ENCODE measurements around the gene ELMOD1. TPM values are rescaled to one million over a fixed set of nuclear protein-coding genes. Genes with fewer than 3 reads are reported as not detected.

ELMOD1 gene
- polyA plus RNA-seq, 1 experiment = 0.06 TPM

DNA sequence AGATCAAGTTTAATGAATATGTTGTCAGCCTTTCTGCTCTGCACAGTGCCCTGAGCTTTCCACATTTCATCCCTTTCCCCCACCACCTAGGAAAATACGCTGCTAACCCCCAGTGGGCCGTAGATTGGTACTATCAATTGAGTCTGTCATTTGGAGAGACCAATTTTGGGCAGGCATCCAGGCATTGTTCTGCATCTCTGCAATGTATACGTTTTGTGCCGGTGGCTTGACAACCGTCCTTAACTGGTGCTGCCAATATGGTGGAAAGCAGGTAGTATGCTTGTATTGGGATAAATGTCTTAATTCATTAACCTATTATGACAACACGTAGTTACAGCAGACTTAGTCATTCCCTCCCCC is 1.3 kb downstream of the ELMOD1 start:
- ChIA-PET POLR2A (no interaction called here), CTCF (interaction anchor here (1.0 kb wide), 1 partner anchor 97 kb away, joined by 3 read pairs; no protein-coding TSS in a partner anchor)
- H3K27me3 ChIP-seq (ENCODE audit: control insufficient read depth, insufficient read depth, low read length) = peaks cover 40% of the 10 kb centered on the region
- no peak overlapping the region for H3K4me3 ChIP-seq (ENCODE audit: low read depth, low read length)
- H3K9me3 ChIP-seq (ENCODE audit: control insufficient read depth, insufficient read depth, low read length) = no peaks in the 10 kb centered on the region; the same call in 1 of the 2 replicates
- TF ChIP-seq, protein P1, sequence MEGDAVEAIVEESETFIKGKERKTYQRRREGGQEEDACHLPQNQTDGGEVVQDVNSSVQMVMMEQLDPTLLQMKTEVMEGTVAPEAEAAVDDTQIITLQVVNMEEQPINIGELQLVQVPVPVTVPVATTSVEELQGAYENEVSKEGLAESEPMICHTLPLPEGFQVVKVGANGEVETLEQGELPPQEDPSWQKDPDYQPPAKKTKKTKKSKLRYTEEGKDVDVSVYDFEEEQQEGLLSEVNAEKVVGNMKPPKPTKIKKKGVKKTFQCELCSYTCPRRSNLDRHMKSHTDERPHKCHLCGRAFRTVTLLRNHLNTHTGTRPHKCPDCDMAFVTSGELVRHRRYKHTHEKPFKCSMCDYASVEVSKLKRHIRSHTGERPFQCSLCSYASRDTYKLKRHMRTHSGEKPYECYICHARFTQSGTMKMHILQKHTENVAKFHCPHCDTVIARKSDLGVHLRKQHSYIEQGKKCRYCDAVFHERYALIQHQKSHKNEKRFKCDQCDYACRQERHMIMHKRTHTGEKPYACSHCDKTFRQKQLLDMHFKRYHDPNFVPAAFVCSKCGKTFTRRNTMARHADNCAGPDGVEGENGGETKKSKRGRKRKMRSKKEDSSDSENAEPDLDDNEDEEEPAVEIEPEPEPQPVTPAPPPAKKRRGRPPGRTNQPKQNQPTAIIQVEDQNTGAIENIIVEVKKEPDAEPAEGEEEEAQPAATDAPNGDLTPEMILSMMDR (IDR thresholded peaks at IDR 0.05; ENCODE audit: low read depth, low read length) = no peak
- H3K27ac ChIP-seq (ENCODE audit: low read depth, low read length) = no peak overlapping the region
- DNase-seq (ENCODE audit: low read depth, low spot score) = no peak

DNA sequence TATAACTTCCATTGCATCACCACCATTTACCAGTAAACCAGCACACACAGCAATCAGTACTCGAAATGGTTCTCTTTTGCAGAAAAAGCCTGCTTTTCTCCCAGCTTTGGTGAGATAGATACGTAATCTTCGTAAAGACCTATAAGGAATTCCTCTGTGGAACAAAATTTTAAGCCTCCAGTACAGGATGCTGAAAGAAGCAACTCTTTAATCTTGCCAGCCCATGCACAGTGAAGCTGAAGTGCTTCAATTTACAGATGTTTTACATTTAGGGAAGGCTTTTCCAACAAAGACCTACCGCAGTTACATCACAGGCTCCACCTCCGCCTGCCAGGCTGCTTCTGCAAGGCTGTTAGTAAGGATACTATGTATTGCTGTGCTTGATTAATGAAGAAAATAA is 1.9 kb downstream of the ELMOD1 start:
- Histone ChIP-seq H3K4me3 (ENCODE audit: low read depth, low read length) (no peak overlapping the region), H3K27ac (ENCODE audit: low read depth, low read length) (no peak overlapping the region), H3K9me3 (ENCODE audit: control insufficient read depth, insufficient read depth, low read length) (no peaks in the 10 kb centered on the region; the same call in 1 of the 2 replicates), H3K27me3 (ENCODE audit: control insufficient read depth, insufficient read depth, low read length) (peaks cover 40% of the 10 kb centered on the region)
- POLR2A ChIA-PET = no interaction called here
- CTCF ChIA-PET = no interaction called here
- no peak for DNase-seq (ENCODE audit: low read depth, low spot score)
- TF ChIP-seq, protein P1 (IDR thresholded peaks at IDR 0.05; ENCODE audit: low read depth, low read length) = no peak

DNA sequence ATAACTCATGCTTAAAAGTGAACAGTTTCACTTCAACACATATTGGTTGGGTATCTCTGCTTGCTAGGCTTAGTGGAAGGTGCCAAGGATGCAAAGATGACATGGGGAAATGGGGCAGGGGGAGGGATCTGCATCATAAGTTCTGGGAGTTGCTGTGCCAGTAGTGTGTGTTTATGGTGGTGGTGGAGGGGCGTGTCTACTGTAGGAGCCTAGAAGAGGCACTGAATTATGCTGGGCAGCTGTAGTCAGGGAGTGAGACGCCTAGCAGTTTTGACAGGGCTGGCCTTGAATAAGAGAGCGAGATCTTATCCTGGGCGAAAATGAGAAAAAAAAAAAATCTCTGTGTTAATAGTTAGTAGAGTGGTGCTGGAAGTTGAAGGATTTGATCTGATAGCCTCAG is 3.0 kb downstream of the ELMOD1 start:
- POLR2A ChIA-PET = no interaction called here
- CTCF ChIA-PET = interaction anchor here (0.6 to 1.1 kb wide), 3 partner anchors 17 to 95 kb away, joined by 3 read pairs; no protein-coding TSS in a partner anchor
- Histone ChIP-seq H3K27ac (ENCODE audit: low read depth, low read length) (no peak overlapping the region), H3K9me3 (ENCODE audit: control insufficient read depth, insufficient read depth, low read length) (no peaks in the 10 kb centered on the region; the same call in 1 of the 2 replicates), H3K4me3 (ENCODE audit: low read depth, low read length) (no peak overlapping the region), H3K27me3 (ENCODE audit: control insufficient read depth, insufficient read depth, low read length) (peaks cover 42% of the 10 kb centered on the region)
- DNase-seq (ENCODE audit: low read depth, low spot score) = no peak
- TF ChIP-seq, protein P1 (IDR thresholded peaks at IDR 0.05; ENCODE audit: low read depth, low read length) = no peak

DNA sequence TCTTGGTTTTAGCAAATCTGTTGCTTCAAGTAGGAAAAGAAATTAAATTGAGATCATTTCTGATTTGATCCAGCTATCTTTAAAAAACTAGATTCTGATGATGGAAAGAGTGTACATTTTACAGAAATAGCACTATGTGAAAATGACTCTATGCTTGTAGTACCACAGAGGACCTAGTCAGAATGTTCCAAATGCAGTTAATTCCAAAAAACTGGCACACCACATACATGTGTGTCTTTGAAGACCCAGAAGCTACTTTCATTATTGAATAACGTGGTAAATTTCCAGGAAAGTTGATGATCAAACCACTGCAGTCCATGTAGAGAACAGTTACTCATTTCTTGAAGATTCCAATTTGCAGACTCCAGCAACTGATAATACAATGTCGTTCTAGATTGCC is 3.8 kb downstream of the ELMOD1 start:
- ChIA-PET CTCF (interaction anchor here (0.6 to 1.1 kb wide), 5 partner anchors 18 to 95 kb away, joined by 3 to 4 read pairs (median 3); no protein-coding TSS in a partner anchor), POLR2A (no interaction called here)
- Histone ChIP-seq H3K9me3 (ENCODE audit: control insufficient read depth, insufficient read depth, low read length) (no peaks in the 10 kb centered on the region; the same call in 1 of the 2 replicates), H3K27me3 (ENCODE audit: control insufficient read depth, insufficient read depth, low read length) (peaks cover 37% of the 10 kb centered on the region), H3K27ac (ENCODE audit: low read depth, low read length) (no peak overlapping the region), H3K4me3 (ENCODE audit: low read depth, low read length) (no peak overlapping the region)
- no peak for DNase-seq (ENCODE audit: low read depth, low spot score)
- TF ChIP-seq, protein P1 (IDR thresholded peaks at IDR 0.05; ENCODE audit: low read depth, low read length) = no peak

DNA sequence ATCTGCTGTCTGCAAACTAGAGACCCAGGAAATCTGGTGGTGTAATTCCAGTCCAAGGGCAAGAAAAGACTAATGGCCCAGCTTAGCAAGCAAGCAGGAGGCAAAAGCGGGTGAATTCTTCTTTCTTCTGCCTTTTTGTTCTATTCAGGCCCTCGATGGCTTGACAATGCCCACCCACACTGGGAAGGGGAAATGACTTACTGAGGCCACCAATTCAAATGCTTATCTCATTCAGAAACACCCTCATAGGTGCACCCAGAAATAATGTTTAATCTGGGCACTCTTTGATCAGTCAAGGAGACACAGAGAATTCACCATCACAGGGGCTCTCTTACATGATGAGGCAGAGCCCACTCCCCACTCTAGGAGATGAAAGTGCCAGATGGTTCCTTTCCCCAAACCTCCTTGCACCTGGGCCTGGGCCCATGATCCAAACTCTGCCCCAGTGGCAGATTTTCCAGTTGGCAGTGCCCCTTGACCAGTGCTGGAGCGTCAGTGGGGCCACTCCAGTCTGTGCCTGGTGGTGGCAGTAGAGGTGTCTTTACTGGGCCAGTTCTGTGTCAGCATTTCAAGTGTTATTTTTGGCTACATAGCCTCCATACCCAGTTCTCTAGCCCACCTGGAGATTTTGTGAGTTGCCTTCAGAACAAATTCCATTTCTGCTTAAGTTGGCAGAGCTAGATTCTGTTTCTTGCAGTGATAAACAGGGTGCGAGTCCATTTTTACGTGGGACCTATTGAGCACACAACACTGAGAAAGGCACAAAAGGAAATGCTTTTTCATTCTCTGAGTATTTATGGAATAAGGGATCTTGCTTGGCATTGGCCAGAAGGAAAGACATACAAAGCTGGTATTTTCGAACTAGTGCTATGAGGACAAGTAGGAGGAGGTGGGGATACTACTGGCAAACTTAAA is 7.5 kb downstream of the ELMOD1 start:
- TF ChIP-seq, protein P1 (IDR thresholded peaks at IDR 0.05; ENCODE audit: low read depth, low read length) = peak; percentile 41
- Histone ChIP-seq H3K9me3 (ENCODE audit: control insufficient read depth, insufficient read depth, low read length) (no peaks in the 10 kb centered on the region), H3K27me3 (ENCODE audit: control insufficient read depth, insufficient read depth, low read length) (peaks cover 14% of the 10 kb centered on the region), H3K27ac (ENCODE audit: low read depth, low read length) (no peak overlapping the region), H3K4me3 (ENCODE audit: low read depth, low read length) (no peak overlapping the region)
- POLR2A ChIA-PET = no interaction called here
- CTCF ChIA-PET = interaction anchor here (0.8 to 3.7 kb wide), 4 partner anchors 8 to 173 kb away, joined by 5 to 17 read pairs (median 6); no protein-coding TSS in a partner anchor
- DNase-seq (ENCODE audit: low read depth, low spot score) = no peak
